Activated T-cell treated with anti-CD3 and anti-CD28 coated beads for 1 hour (primary cell): Measurements from ENCODE around the gene ST8SIA3.

Source experiments
- DNase-seq: peaks from one replicate; pipeline ENCODE4 v3.0.0-alpha.2; 2020; ENCODE audit warnings: low read depth

Gene ST8SIA3

GRCh38 chr18:57352271-57352701 is at the start of gene ST8SIA3:
ST8SIA3 (plus strand) TSS chr18:57352557; CDS start chr18:57352847, 290 bp downstream.
- DNase-seq: no peak

GRCh38 chr18:57311472-57311871 is 40.9 kb upstream of the ST8SIA3 start:
- no peak for DNase-seq

- DNase-seq: no peak
These were observed 39.8 kb upstream of the ST8SIA3 start for GRCh38 chr18:57312346-57313144.

- DNase-seq: no peak
These were observed 31.8 kb upstream of the ST8SIA3 start for GRCh38 chr18:57320603-57321002.

- DNase-seq: no peak
These were observed 26.7 kb upstream of the ST8SIA3 start for GRCh38 chr18:57325491-57326166.

GRCh38 chr18:57326718-57327323 is 25.5 kb upstream of the ST8SIA3 start:
- no peak for DNase-seq

- DNase-seq: no peak
These were observed 23.7 kb upstream of the ST8SIA3 start for GRCh38 chr18:57328665-57329064.

- DNase-seq: no peak
These were observed 22.5 kb upstream of the ST8SIA3 start for GRCh38 chr18:57329856-57330255.

GRCh38 chr18:57331718-57332117 is 20.6 kb upstream of the ST8SIA3 start:
- no peak for DNase-seq

- DNase-seq: no peak
These were observed 18.4 kb upstream of the ST8SIA3 start for GRCh38 chr18:57333940-57334339.

- DNase-seq: no peak
These were observed 18.0 kb upstream of the ST8SIA3 start for GRCh38 chr18:57334383-57334782.

- no peak for DNase-seq
These were observed 16.0 kb upstream of the ST8SIA3 start for GRCh38 chr18:57336343-57336742.

GRCh38 chr18:57337890-57338289 is 14.5 kb upstream of the ST8SIA3 start:
- no peak for DNase-seq

GRCh38 chr18:57343833-57344232 is 8.5 kb upstream of the ST8SIA3 start:
- no peak for DNase-seq

GRCh38 chr18:57346876-57347275 is 5.5 kb upstream of the ST8SIA3 start:
- DNase-seq: no peak

GRCh38 chr18:57347784-57348183 is 4.6 kb upstream of the ST8SIA3 start:
- DNase-seq: no peak

GRCh38 chr18:57352761-57353136 is 392 bp downstream of the ST8SIA3 start:
- no peak for DNase-seq

- no peak for DNase-seq
These were observed 981 bp downstream of the ST8SIA3 start for GRCh38 chr18:57353137-57353939.

- DNase-seq: no peak
These were observed 1.6 kb downstream of the ST8SIA3 start for GRCh38 chr18:57353940-57354461.

- DNase-seq: no peak
These were observed 7.1 kb downstream of the ST8SIA3 start for GRCh38 chr18:57359433-57359832.

- no peak for DNase-seq
These were observed 10.4 kb downstream of the ST8SIA3 start for GRCh38 chr18:57362714-57363113.

- DNase-seq: no peak
These were observed 12.1 kb downstream of the ST8SIA3 start for GRCh38 chr18:57364460-57364859.
